ENCODE measurements around the gene RAP1GAP.

DNA sequence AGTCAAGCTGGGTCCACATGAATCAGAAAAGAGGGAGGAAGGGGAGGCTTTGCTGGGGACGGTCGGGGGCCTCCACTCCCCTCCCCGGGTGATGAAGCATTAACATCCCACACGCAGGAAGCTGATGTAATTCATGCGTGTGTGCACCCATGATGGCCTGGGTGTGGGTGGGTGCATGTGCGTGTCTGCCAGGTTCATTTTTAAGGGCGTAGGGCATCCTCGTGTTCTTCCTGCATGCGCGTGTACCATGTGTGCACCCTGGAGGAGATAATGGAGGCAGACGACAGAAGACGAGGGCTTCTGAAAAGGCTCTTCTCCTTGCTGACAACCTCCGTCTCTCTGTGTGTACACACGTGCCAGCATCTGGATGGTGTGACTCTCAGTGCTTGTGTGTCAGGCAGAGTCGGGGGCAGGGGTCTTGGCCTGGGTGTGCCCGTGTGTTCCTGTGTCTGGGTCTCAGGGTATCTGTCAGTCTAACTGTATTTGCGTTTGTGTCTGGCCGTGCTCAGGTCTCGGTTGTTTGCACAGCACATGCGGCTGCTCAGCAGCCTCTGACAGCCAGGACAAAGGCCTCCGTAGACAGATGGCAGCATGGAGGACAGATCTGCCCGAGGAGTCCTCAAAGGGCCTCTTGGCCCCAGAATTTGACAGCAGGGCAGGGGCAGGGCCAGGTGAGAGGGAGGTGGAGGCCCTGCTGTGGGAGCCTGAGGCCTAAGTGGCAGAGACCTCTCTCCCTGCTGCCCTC lies 2.4 kb downstream of the RAP1GAP start:
- TF ChIP-seq SMC3 (IDR thresholded peaks at IDR 0.05; ENCODE audit: low read length) = no peak
- TF ChIP-seq SP1 (IDR thresholded peaks at IDR 0.05) = no peak
- TF ChIP-seq SP1 (CRISPR knock-in tag; IDR thresholded peaks at IDR 0.05) = no peak
- TF ChIP-seq, protein P1, sequence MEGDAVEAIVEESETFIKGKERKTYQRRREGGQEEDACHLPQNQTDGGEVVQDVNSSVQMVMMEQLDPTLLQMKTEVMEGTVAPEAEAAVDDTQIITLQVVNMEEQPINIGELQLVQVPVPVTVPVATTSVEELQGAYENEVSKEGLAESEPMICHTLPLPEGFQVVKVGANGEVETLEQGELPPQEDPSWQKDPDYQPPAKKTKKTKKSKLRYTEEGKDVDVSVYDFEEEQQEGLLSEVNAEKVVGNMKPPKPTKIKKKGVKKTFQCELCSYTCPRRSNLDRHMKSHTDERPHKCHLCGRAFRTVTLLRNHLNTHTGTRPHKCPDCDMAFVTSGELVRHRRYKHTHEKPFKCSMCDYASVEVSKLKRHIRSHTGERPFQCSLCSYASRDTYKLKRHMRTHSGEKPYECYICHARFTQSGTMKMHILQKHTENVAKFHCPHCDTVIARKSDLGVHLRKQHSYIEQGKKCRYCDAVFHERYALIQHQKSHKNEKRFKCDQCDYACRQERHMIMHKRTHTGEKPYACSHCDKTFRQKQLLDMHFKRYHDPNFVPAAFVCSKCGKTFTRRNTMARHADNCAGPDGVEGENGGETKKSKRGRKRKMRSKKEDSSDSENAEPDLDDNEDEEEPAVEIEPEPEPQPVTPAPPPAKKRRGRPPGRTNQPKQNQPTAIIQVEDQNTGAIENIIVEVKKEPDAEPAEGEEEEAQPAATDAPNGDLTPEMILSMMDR (CRISPR knock-in tag; IDR thresholded peaks at IDR 0.05) = peak; percentile 35
- no peak for TF ChIP-seq PHF8 (CRISPR knock-in tag; IDR thresholded peaks at IDR 0.05)
- TF ChIP-seq, protein P2, sequence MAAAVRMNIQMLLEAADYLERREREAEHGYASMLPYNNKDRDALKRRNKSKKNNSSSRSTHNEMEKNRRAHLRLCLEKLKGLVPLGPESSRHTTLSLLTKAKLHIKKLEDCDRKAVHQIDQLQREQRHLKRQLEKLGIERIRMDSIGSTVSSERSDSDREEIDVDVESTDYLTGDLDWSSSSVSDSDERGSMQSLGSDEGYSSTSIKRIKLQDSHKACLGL (CRISPR knock-in tag; IDR thresholded peaks at IDR 0.05) = peak; percentile 70; the same call in 1 of the 2 replicates
- TF ChIP-seq DR1 (CRISPR knock-in tag; IDR thresholded peaks at IDR 0.05) = no peak
- no peak for TF ChIP-seq GPN1 (CRISPR knock-in tag; IDR thresholded peaks at IDR 0.05; ENCODE audit: borderline replicate concordance)
- no peak for TF ChIP-seq POLR2AphosphoS2 (IDR thresholded peaks at IDR 0.05; ENCODE audit: low read depth, low read length)

Measured in HepG2 (cell line).